ENCODE measurements around the gene RASSF4. TPM values are rescaled to one million over a fixed set of nuclear protein-coding genes. Genes with fewer than 3 reads are reported as not detected.

The RASSF4 gene, protein sequence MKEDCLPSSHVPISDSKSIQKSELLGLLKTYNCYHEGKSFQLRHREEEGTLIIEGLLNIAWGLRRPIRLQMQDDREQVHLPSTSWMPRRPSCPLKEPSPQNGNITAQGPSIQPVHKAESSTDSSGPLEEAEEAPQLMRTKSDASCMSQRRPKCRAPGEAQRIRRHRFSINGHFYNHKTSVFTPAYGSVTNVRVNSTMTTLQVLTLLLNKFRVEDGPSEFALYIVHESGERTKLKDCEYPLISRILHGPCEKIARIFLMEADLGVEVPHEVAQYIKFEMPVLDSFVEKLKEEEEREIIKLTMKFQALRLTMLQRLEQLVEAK
- total RNA-seq, result 1 to 10 TPM; 1.7 to 4.4 TPM

DNA sequence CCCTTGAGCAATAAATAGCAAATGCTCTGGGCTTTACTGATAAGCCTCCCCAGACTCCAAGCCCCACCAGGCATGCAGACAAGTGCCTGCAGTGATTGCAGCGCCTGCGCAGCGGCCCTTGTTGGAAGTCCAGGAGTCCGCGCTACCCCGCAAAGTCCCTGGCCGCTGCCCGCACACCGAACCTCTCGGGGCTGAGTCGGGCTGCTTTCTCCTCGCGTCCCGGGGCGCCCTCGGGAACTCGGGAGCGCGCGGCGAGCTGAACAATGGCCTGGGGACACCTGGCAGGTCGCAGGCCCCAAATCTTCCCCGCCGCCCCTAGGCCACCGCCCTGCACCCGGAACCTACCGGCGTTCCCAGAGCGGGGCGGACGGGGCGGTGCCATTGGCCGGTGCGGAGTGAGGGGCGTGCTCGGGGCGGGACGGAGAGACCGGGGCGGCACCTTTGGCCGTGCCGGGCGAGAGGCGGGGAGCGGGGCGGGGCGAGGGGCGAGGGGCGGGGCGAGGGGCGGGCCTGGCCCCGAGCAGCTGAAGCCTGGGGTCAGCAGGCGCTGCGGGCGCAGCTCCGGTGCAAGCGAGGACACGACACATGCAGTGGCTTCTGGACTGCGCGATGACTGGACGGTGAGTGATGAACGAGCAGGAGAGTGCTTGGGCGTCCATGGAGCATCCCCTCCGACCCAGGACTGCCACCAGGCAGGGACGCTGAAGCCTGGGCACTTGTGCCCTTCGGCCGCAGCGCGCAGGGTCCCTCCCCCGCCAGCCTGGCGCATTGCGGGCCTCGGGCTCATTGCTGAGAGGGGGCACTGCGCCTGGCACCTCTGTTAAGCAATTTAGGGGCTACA, at the start of gene RASSF4:
RASSF4 (plus strand) TSS at position 556 of the 841 bp plus-strand sequence. CDS start 10,401 bp downstream, outside the sequence.
- ATAC-seq (replicated peaks), result peak; percentile 100
- peak within 1 kb of the TSS; percentile 62 for H3K27ac Mint-ChIP-seq
- no peaks in the 10 kb centered on the region for H3K27me3 Mint-ChIP-seq
- peak within 1 kb of the TSS; percentile 86 for H3K4me3 Mint-ChIP-seq
- H3K36me3 Mint-ChIP-seq (ENCODE audit: low read depth), result no peaks in the 10 kb centered on the region
- no peaks in the 10 kb centered on the region for H3K9me3 Mint-ChIP-seq
- H3K4me1 Mint-ChIP-seq, result peaks cover 8% of the 10 kb centered on the region

DNA sequence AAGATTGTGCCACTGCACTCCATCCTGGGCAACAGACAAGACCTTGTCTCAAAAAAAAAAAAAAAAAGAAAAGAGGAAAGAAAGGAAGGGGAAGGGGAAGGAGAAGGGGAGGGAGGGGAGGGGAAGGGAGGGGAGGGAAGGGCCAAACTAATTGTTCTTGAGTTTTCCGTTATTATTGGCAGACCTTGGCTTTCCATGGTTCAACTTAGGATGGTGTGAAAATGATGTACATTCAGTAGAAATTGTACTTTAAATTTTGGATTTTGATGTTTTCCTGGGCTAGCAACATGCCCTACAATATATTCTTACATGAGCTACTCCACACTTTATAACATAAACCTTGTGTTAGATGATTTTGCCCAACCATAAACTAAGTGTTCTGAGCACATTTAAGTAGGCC, 49.7 kb upstream of the RASSF4 start:
- Mint-ChIP-seq H3K27ac (no peak overlapping the region), H3K9me3 (no peaks in the 10 kb centered on the region), H3K27me3 (peaks cover 9% of the 10 kb centered on the region), H3K36me3 (ENCODE audit: low read depth) (no peaks in the 10 kb centered on the region), H3K4me1 (no peaks in the 10 kb centered on the region), H3K4me3 (no peak overlapping the region)
- no peak for ATAC-seq (replicated peaks)

DNA sequence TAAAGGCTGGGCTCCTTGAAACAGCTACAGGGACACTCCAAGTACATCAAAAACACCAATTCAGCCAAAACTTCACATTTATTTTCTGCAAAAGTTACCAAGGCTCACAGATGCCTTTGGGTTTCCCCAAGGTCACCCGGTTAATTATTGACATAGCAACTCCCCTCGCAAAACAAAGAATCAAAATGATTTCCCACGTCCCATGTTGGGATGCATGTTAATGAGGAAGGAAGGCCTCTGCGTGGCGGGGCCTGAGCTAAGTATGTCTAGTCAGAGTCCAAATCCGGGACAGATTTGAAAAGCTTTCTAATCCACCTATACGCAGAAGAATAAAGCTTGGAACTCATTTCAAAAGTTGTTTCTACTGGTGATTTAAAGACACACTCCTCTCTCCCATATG, 49.0 kb upstream of the RASSF4 start:
- no peaks in the 10 kb centered on the region for H3K4me1 Mint-ChIP-seq
- no peak overlapping the region for H3K27ac Mint-ChIP-seq
- no peak overlapping the region for H3K4me3 Mint-ChIP-seq
- peaks cover 9% of the 10 kb centered on the region for H3K27me3 Mint-ChIP-seq
- no peaks in the 10 kb centered on the region for H3K36me3 Mint-ChIP-seq (ENCODE audit: low read depth)
- no peak for ATAC-seq (replicated peaks)
- H3K9me3 Mint-ChIP-seq, result no peaks in the 10 kb centered on the region

DNA sequence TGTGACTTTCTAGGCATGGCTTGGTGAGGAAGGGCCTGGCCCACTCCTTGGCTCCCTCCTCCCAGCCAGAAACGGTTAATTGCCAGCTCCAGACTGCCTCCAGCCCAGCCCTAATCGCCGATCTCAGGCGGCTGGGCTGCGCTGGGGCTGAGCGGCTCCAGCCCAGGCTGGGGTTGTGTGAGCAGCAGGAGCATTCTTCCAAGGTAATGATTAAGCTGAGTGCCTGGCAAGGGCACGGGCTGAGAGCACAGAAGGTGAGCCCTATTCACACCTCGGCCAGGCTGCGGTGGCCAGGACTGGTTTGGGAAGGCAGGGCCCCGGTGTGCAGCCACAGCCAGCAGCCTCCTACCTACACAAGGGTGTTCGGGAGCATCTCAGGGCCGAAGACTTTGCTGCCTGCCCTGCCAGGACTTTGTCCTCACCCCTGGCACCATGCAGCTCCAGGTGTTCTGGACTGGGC, 48.5 kb upstream of the RASSF4 start, which contains the start of gene TMEM72:
TMEM72 (plus strand) TSS at position 257 of the 460 bp plus-strand sequence; CDS start at position 433, 176 bp downstream.
- no peak within 1 kb of the TSS for H3K27ac Mint-ChIP-seq
- H3K27me3 Mint-ChIP-seq, result peaks cover 9% of the 10 kb centered on the region
- no peak for ATAC-seq (replicated peaks)
- no peak within 1 kb of the TSS for H3K4me3 Mint-ChIP-seq
- H3K9me3 Mint-ChIP-seq, result no peaks in the 10 kb centered on the region
- no peaks in the 10 kb centered on the region for H3K4me1 Mint-ChIP-seq
- no peaks in the 10 kb centered on the region for H3K36me3 Mint-ChIP-seq (ENCODE audit: low read depth)

DNA sequence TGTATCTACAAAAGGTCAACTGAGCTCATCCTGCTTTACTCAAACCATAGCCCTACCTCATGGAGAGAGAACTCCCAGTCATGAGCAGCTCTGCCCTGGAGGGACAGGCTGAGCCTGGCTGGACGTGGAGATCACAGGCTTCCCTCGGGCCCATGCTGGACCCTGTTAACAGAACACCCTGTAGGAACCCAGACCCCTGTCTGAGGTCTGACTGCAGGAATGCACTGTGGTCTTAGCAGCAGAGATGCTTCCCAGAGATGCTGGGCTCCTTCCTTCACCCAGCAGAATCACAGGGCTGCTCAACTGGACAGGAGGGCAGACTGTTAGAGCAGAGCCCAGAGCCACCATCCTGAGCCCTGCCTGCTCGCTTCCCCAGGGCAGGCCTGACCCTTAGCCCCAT, 47.7 kb upstream of the RASSF4 start:
- ATAC-seq (replicated peaks), result no peak

GRCh38 chr10:44913350-44914081, 46.1 kb upstream of the RASSF4 start:
- no peaks in the 10 kb centered on the region for H3K4me1 Mint-ChIP-seq
- H3K27ac Mint-ChIP-seq, result no peak overlapping the region
- no peak overlapping the region for H3K4me3 Mint-ChIP-seq

More for the DNA sequence above, 47.7 kb upstream of the RASSF4 start:
- no peaks in the 10 kb centered on the region for H3K4me1 Mint-ChIP-seq
- no peaks in the 10 kb centered on the region for H3K9me3 Mint-ChIP-seq
- no peak overlapping the region for H3K4me3 Mint-ChIP-seq
- peaks cover 9% of the 10 kb centered on the region for H3K27me3 Mint-ChIP-seq
- no peak overlapping the region for H3K27ac Mint-ChIP-seq
- H3K36me3 Mint-ChIP-seq (ENCODE audit: low read depth), result no peaks in the 10 kb centered on the region

GRCh38 chr10:44914891-44915290, 44.7 kb upstream of the RASSF4 start:
- Mint-ChIP-seq H3K27me3 (peaks cover 13% of the 10 kb centered on the region), H3K9me3 (no peaks in the 10 kb centered on the region), H3K4me3 (no peak overlapping the region), H3K4me1 (no peaks in the 10 kb centered on the region), H3K27ac (no peak overlapping the region), H3K36me3 (ENCODE audit: low read depth) (no peaks in the 10 kb centered on the region)
- no peak for ATAC-seq (replicated peaks)

More at GRCh38 chr10:44913350-44914081, 46.1 kb upstream of the RASSF4 start:
- Mint-ChIP-seq H3K9me3 (no peaks in the 10 kb centered on the region), H3K36me3 (ENCODE audit: low read depth) (no peaks in the 10 kb centered on the region), H3K27me3 (peaks cover 13% of the 10 kb centered on the region)
- ATAC-seq (replicated peaks), result no peak

DNA sequence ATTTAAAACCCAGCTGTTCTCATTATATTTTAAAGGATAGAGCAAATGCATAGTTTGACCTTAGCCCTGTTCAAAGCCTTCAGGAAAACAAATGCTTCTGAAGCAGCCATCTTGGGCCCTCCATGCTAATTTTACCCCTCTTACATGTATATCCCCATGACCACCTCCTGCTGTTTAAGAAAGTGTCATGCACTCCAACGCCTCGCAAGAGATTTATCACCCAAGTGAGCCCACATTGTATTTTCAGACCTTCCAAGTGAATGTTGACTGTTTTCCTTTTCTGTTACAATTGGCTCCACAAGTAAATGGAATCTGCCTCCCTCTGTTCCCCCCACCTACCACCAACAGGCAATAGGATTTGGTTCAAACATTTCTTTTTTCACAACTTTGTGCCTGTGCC, 43.2 kb upstream of the RASSF4 start:
- no peak for ATAC-seq (replicated peaks)
- Mint-ChIP-seq H3K4me1 (no peaks in the 10 kb centered on the region), H3K27me3 (peaks cover 13% of the 10 kb centered on the region), H3K4me3 (no peak overlapping the region), H3K27ac (no peak overlapping the region), H3K9me3 (no peaks in the 10 kb centered on the region), H3K36me3 (ENCODE audit: low read depth) (no peaks in the 10 kb centered on the region)

DNA sequence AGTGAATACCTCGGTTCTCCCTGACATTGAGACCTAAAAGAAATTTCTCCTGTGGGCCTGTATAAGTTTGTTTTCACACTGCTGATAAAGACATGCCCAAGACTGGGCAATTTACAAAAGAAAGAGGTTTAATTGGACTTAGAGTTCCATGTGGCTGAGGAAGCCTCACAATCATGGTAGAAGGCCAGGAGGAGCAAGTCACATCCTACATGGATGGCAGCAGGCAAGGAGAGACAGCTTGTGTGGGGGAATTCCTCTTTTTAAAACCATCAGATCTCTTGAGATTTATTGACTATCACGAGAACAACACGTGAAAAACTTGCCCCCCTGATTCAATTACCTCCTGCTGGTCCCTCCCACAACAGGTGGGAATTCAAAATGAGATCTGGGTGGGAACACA, 41.8 kb upstream of the RASSF4 start:
- Mint-ChIP-seq H3K36me3 (ENCODE audit: low read depth) (no peaks in the 10 kb centered on the region), H3K9me3 (no peaks in the 10 kb centered on the region), H3K27ac (no peak overlapping the region), H3K4me1 (no peaks in the 10 kb centered on the region), H3K27me3 (peaks cover 13% of the 10 kb centered on the region), H3K4me3 (no peak overlapping the region)
- no peak for ATAC-seq (replicated peaks)

DNA sequence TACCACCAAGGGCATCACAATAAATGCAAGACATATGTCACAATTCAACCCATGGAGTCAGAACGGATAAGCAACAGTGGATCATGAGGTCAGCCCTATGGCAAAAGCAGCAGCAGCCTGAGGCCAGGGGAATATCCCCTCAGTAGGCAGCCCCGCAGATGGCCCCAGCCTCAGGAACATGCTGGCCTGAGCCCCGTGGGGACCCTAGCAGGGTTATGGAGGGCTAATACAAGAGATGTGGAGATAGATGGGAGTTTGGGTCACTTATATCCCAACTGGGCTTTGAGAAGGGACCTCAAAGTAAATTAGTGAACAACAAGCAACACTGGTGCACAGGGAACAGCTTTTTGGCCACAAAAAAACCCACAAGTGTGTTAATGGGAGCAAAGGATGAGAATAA, 39.4 kb upstream of the RASSF4 start:
- Mint-ChIP-seq H3K4me1 (no peaks in the 10 kb centered on the region), H3K9me3 (no peaks in the 10 kb centered on the region), H3K27ac (no peak overlapping the region), H3K4me3 (no peak overlapping the region), H3K27me3 (peaks cover 13% of the 10 kb centered on the region), H3K36me3 (ENCODE audit: low read depth) (no peaks in the 10 kb centered on the region)
- no peak for ATAC-seq (replicated peaks)

DNA sequence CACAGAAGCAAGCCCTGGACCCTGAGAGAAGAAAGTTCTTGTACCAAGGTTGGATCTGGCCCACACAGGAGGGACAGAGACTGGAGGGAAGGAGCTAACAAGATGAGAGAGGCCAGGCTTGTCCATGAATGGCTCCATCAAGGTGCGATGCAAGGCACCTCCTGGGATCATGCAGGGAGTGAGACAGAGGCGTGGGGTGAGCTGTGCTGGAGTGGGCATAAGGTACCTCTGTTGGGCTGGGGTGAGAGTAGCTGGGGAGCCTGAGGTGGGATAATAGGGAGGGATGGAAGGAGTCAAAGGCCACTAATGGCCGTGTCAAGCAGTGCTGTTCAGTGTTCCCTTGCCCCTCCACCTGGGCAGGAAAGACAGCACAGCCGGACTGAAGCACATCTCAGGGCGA, 38.5 kb upstream of the RASSF4 start:
- no peak overlapping the region for H3K4me3 Mint-ChIP-seq
- no peak overlapping the region for H3K27ac Mint-ChIP-seq
- peaks cover 13% of the 10 kb centered on the region for H3K27me3 Mint-ChIP-seq
- H3K9me3 Mint-ChIP-seq, result no peaks in the 10 kb centered on the region
- ATAC-seq (replicated peaks), result no peak
- H3K4me1 Mint-ChIP-seq, result no peaks in the 10 kb centered on the region
- H3K36me3 Mint-ChIP-seq (ENCODE audit: low read depth), result no peaks in the 10 kb centered on the region

GRCh38 chr10:44921506-44921905, 38.1 kb upstream of the RASSF4 start:
- ATAC-seq (replicated peaks), result no peak
- Mint-ChIP-seq H3K4me3 (no peak overlapping the region), H3K4me1 (no peaks in the 10 kb centered on the region), H3K27ac (no peak overlapping the region), H3K36me3 (ENCODE audit: low read depth) (no peaks in the 10 kb centered on the region), H3K9me3 (no peaks in the 10 kb centered on the region), H3K27me3 (peaks cover 13% of the 10 kb centered on the region)

- no peaks in the 10 kb centered on the region for H3K4me1 Mint-ChIP-seq
- ATAC-seq (replicated peaks), result no peak
- H3K27me3 Mint-ChIP-seq, result peaks cover 12% of the 10 kb centered on the region
- H3K9me3 Mint-ChIP-seq, result no peaks in the 10 kb centered on the region
- H3K4me3 Mint-ChIP-seq, result no peak overlapping the region
- no peak overlapping the region for H3K27ac Mint-ChIP-seq
- no peaks in the 10 kb centered on the region for H3K36me3 Mint-ChIP-seq (ENCODE audit: low read depth)
Measured at GRCh38 chr10:44922021-44922420, 37.6 kb upstream of the RASSF4 start.

DNA sequence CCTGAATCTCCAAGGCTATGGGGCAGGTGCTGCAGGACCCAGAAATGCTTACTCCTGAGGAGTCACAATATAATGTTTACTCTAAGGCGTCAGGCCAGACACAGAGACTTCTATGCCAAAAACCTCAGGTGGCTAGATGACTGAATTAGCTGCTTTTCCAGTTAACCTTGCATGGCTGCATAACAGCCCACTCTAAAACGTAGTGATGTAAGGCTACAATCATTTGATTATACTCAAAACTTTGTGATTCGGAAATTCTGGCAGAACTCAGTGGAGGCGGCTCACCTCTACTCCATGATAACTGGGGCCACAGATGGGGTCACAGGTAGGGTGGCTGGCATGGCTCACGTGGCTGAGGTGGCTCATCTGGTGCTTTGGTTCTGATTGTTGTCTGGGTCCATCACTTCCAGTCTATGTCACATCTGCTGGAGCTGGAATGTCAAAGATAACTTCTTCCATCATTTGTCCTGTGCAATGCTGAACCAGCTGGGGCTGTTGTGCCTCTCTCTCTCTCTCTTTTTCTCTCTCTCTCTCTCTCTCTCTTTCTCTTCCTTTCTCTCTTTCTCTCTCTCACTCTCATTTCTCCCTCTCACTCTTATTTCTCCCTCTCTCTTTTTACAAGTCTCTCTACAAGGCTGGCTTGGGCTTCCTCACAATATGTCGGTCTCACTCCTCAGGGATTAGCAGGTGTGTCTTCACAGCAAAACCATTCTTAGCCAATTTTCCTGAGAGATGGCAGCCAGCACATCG, 36.6 kb upstream of the RASSF4 start:
- H3K36me3 Mint-ChIP-seq (ENCODE audit: low read depth), result no peaks in the 10 kb centered on the region
- ATAC-seq (replicated peaks), result no peak
- H3K4me1 Mint-ChIP-seq, result no peaks in the 10 kb centered on the region
- H3K27me3 Mint-ChIP-seq, result peaks cover 3% of the 10 kb centered on the region
- H3K27ac Mint-ChIP-seq, result no peak overlapping the region
- no peaks in the 10 kb centered on the region for H3K9me3 Mint-ChIP-seq
- H3K4me3 Mint-ChIP-seq, result no peak overlapping the region

Data from activated T-helper 17 cell treated with anti-CD3 and anti-CD28 coated beads, Interleukin-2, amount 50 U/mL, for 72 hours (primary cell).